Nephron (organoid): ENCODE results near the gene THAP8.

Experiments used
- H3K27ac Mint-ChIP-seq, 3 experiments: 2 replicates each; pipeline ENCODE4 v1.8.0; 2020; ENCODE audit warnings: mixed read lengths in 3 of 3, mild to moderate bottlenecking in 2 of 3, moderate library complexity in 1 of 3
- H3K27me3 Mint-ChIP-seq: 2 replicates; pipeline ENCODE4 v1.8.0; 2021; ENCODE audit warnings: low read depth, mild to moderate bottlenecking, moderate library complexity, mixed read lengths
- H3K36me3 Mint-ChIP-seq: 2 replicates; pipeline ENCODE4 v1.8.0; 2020; ENCODE audit warnings: low read depth, mixed read lengths
- H3K4me1 Mint-ChIP-seq: 2 replicates; pipeline ENCODE4 v1.8.0; 2020; ENCODE audit warnings: mixed read lengths
- H3K4me3 Mint-ChIP-seq, 3 experiments: 2 replicates each; pipeline ENCODE4 v1.8.0; 2020; ENCODE audit warnings: mild to moderate bottlenecking in 3 of 3, mixed read lengths in 3 of 3, moderate library complexity in 2 of 3
- H3K9me3 Mint-ChIP-seq: 2 replicates; pipeline ENCODE4 v1.8.0; 2020; ENCODE audit warnings: mixed read lengths
- TF ChIP-seq, protein P1 (sequence below), 3 experiments: fragments of 200-600 bp; sonication (generic); IDR thresholded peaks; one replicate each; pipeline ENCODE4 v1.5.0; 2021; ENCODE audit warnings: antibody characterized with exemption in 3 of 3; ENCODE audit not compliant: unreplicated experiment in 3 of 3

Gene THAP8

DNA sequence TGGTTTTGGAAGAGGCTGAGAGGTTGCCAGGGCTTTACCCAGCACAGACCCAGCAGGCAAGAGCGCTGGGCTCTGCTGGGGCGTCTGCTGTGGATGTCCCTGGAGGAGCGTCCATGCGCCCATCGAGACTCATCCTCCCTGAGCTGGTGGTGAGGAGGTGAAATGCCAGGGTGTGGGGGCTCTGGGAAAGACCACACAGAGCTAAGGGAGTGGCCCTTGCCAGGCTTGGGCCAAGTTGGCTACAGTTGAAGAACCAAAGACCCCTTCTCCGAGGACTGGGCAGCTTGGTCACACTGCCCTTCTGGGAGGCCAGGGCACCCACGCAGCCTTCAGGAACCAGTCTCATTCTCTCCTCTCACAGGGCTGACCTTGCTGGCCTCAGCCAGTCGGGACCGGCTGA lies 32.2 kb upstream of the THAP8 start:
- Mint-ChIP-seq H3K9me3 (no peaks in the 10 kb centered on the region), H3K4me1 (no peaks in the 10 kb centered on the region), H3K27ac (no peak overlapping the region), H3K4me3 (no peak overlapping the region), H3K27me3 (no peaks in the 10 kb centered on the region), H3K36me3 (peaks cover 19% of the 10 kb centered on the region)
- TF ChIP-seq, protein P1, sequence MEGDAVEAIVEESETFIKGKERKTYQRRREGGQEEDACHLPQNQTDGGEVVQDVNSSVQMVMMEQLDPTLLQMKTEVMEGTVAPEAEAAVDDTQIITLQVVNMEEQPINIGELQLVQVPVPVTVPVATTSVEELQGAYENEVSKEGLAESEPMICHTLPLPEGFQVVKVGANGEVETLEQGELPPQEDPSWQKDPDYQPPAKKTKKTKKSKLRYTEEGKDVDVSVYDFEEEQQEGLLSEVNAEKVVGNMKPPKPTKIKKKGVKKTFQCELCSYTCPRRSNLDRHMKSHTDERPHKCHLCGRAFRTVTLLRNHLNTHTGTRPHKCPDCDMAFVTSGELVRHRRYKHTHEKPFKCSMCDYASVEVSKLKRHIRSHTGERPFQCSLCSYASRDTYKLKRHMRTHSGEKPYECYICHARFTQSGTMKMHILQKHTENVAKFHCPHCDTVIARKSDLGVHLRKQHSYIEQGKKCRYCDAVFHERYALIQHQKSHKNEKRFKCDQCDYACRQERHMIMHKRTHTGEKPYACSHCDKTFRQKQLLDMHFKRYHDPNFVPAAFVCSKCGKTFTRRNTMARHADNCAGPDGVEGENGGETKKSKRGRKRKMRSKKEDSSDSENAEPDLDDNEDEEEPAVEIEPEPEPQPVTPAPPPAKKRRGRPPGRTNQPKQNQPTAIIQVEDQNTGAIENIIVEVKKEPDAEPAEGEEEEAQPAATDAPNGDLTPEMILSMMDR (IDR thresholded peaks at IDR 0.05; ENCODE audit: unreplicated experiment in 3 of 3) = no peak

DNA sequence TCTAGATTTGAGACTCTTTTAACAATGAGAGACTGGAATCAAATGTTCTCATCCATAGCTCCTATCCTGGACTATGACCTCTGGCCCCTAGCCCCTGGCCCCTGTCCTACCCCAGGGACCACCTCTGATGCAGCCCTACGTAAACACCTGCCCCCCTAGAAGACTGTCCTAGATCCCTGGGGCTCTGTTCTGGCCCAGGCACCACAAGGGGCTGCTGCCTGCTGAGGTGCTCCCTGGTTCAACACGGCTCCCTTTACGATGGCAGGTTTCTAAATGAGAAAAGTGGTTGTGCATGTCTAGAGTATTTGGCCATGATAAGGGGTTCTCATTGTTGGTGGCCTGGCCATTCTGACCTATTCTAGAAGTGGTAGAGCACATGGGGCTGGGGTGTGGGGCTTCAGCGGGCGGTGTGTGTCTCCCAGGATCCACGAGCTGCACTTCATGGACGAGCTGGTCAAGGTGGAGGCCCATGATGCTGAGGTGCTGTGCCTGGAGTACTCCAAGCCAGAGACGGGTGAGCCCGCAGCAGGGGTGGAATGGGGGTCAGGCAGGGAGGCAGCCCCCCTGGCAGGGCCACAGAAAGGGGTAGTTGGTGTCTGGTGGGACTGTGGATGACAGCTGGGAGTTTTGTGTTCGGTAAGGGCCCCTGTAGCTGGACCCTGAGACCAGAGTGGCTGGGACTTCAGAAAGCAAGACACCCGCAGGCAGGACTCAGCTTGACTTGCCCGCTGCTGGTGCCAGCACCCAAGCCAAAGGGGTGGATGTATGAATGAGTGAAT lies 30.3 kb upstream of the THAP8 start:
- H3K4me1 Mint-ChIP-seq = no peaks in the 10 kb centered on the region
- H3K27ac Mint-ChIP-seq = no peak overlapping the region
- H3K36me3 Mint-ChIP-seq = peaks cover 22% of the 10 kb centered on the region
- TF ChIP-seq, protein P1 (IDR thresholded peaks at IDR 0.05; ENCODE audit: unreplicated experiment in 3 of 3) = no peak
- no peaks in the 10 kb centered on the region for H3K9me3 Mint-ChIP-seq
- H3K27me3 Mint-ChIP-seq = no peaks in the 10 kb centered on the region
- H3K4me3 Mint-ChIP-seq = no peak overlapping the region

DNA sequence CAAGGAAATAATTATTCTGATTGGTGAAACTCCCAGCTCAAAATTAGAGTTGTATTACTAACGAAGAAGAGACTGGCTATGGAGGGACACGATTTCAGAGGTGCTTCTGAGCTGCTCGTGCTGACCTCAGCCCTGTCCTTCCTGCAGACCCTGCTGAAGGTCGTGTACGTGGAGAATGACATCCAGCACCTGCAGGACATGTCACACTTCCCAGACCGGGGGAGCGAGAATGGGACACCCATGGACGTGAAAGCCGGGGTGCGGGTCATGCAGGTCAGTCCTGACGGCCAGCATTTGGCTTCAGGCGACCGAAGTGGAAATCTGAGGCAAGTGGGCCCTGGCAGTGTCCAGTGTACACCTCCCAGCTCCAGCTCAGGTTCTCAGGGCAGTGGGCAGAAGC lies 28.8 kb upstream of the THAP8 start:
- Mint-ChIP-seq H3K4me3 (no peak overlapping the region), H3K27me3 (no peaks in the 10 kb centered on the region), H3K9me3 (no peaks in the 10 kb centered on the region), H3K36me3 (peaks cover 20% of the 10 kb centered on the region), H3K27ac (no peak overlapping the region), H3K4me1 (no peaks in the 10 kb centered on the region)
- TF ChIP-seq, protein P1 (IDR thresholded peaks at IDR 0.05; ENCODE audit: unreplicated experiment in 3 of 3) = no peak

DNA sequence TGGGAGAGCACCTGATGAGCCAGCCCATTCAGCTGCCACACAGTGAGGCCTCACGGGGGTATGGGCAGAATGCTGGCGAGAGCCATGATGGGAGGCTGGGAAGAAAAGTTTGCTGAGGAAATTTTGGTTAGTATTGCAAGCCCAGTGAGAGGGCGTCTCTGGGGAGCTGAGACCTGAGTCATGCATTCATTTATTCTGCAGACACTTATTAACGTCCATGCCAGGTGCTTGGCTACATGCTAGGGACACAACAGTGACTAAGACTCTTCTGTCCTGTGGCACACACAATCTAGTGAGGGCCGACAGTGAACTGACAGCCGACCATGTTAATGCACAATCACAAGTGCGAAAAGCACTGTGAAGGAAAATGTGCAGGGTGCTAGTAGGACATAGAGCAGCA lies 27.8 kb upstream of the THAP8 start:
- no peaks in the 10 kb centered on the region for H3K27me3 Mint-ChIP-seq
- no peak overlapping the region for H3K27ac Mint-ChIP-seq
- H3K4me1 Mint-ChIP-seq = no peaks in the 10 kb centered on the region
- H3K4me3 Mint-ChIP-seq = no peak overlapping the region
- TF ChIP-seq, protein P1 (IDR thresholded peaks at IDR 0.05; ENCODE audit: unreplicated experiment in 3 of 3) = no peak
- peaks cover 20% of the 10 kb centered on the region for H3K36me3 Mint-ChIP-seq
- no peaks in the 10 kb centered on the region for H3K9me3 Mint-ChIP-seq

DNA sequence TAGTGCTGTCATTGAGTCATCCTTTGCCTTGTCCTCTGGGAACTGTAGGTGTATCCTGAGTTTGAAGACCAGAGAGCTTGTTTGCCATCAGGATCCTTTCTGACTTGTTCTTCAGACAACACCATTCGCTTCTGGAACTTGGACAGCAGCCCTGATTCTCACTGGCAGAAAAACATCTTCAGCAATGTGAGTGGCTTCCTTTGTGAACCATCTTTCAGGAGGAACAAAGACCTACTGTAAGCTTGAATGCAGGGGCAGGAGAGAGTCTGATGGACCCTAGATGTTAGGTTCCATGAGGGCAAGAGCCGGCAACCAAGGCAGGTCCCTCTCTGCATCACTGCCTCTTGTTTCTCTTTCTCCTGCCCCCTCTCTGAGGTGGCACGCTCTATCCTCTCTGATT lies 27.3 kb upstream of the THAP8 start:
- H3K4me1 Mint-ChIP-seq = no peaks in the 10 kb centered on the region
- H3K4me3 Mint-ChIP-seq = no peak overlapping the region
- TF ChIP-seq, protein P1 (IDR thresholded peaks at IDR 0.05; ENCODE audit: unreplicated experiment in 3 of 3) = no peak
- no peaks in the 10 kb centered on the region for H3K27me3 Mint-ChIP-seq
- no peak overlapping the region for H3K27ac Mint-ChIP-seq
- H3K36me3 Mint-ChIP-seq = peaks cover 20% of the 10 kb centered on the region
- H3K9me3 Mint-ChIP-seq = no peaks in the 10 kb centered on the region

DNA sequence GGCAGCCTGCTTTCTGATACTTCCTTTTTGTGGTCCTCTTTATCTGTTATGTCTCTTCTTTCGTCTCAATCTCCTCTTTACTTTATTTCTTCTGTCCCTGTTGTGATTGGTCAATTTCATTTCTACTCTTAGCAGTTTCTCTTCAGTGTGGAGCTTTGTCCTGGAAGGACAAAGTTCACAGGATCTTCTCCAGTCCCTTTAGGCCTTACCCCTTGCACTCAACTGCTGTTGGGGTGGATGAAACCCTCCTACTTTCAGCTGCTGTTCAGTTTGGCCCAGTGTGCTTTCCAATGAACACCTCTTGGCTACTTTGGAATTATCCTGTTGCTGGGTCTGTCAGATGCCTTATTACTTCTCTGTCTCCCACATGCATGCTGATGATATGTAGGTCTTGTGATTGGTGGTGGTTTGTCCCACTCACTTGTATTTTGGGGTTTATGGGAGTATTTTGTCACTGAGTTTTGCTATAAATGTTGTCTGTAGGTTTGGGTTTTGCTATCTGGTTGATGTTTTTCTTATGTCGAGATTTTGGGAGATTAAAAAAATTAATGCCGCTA lies 25.4 kb upstream of the THAP8 start:
- peaks cover 16% of the 10 kb centered on the region for H3K36me3 Mint-ChIP-seq
- H3K9me3 Mint-ChIP-seq = no peaks in the 10 kb centered on the region
- H3K27ac Mint-ChIP-seq = no peak overlapping the region
- H3K27me3 Mint-ChIP-seq = no peaks in the 10 kb centered on the region
- no peak overlapping the region for H3K4me3 Mint-ChIP-seq
- TF ChIP-seq, protein P1 (IDR thresholded peaks at IDR 0.05; ENCODE audit: unreplicated experiment in 3 of 3) = no peak
- H3K4me1 Mint-ChIP-seq = no peaks in the 10 kb centered on the region
